ENCODE data around the gene UBE2B.

Gene UBE2B

DNA sequence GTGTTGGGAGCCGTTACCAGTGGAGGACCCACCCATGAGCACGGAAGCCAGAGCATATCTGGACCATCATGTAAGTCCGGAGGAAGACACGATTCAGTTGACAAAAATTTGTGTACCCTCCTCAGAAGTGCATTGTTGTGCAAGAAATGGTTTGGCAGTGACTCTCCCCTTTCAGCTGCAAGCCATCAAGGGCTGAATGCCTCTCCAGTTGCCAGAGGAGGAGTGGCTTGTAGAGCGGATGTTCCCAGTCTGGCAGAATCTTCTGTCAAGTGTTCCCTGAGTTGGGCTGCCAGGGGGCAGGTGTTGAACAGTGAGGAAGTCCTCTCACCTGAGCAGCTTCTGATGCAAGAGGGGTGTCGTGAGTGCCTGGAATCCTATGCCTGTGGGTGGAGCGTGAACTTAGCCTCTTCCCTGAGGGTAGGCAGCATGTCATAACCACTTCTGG, 67.9 kb downstream of the UBE2B start:
- TF ChIP-seq, protein P1, sequence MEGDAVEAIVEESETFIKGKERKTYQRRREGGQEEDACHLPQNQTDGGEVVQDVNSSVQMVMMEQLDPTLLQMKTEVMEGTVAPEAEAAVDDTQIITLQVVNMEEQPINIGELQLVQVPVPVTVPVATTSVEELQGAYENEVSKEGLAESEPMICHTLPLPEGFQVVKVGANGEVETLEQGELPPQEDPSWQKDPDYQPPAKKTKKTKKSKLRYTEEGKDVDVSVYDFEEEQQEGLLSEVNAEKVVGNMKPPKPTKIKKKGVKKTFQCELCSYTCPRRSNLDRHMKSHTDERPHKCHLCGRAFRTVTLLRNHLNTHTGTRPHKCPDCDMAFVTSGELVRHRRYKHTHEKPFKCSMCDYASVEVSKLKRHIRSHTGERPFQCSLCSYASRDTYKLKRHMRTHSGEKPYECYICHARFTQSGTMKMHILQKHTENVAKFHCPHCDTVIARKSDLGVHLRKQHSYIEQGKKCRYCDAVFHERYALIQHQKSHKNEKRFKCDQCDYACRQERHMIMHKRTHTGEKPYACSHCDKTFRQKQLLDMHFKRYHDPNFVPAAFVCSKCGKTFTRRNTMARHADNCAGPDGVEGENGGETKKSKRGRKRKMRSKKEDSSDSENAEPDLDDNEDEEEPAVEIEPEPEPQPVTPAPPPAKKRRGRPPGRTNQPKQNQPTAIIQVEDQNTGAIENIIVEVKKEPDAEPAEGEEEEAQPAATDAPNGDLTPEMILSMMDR (conservative IDR thresholded peaks at IDR 0.05) = no peak
- H3K27ac ChIP-seq = no peak overlapping the region

DNA sequence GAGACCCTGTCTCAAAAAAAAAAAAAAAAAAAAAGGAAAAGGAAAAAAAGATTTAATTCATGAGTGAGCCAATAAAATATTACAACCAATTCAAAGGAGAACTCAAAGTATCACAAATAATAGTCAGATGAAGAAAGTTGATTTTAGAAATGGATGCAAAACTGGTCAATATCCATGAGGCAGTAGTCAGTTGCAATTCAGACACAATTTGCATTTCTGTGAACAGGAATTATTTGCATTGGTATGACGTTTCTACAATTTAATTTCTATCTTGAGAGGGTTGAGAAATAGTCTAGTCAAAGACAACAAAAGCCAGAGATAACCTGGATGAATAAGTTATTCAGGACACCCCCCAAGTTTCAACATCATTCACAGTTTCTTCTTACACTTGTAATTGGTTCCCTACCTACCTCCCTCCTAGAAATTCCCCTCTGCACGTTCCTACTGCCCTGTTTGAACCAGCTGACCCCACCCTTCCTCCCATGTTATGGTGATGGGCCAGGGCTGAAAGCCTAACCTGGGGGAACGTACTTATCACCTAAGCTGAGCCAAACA, 68.9 kb downstream of the UBE2B start:
- no peak overlapping the region for H3K27ac ChIP-seq
- TF ChIP-seq, protein P1 (conservative IDR thresholded peaks at IDR 0.05) = no peak
